HepG2 (cell line): ENCODE data around the gene RPSA.

ENCODE experiments used
- CTCF ChIP-seq: sonication (generic); formaldehyde crosslinking; IDR thresholded peaks from 2 replicates; pipeline ENCODE4 v1.5.0; 2020; ENCODE audit warnings: mild to moderate bottlenecking, missing genetic modification reagents, moderate library complexity
- E2F5 ChIP-seq: sonication (generic); formaldehyde crosslinking; conservative IDR thresholded peaks from 2 replicates; pipeline ENCODE4 v1.4.0; 2020; ENCODE audit warnings: missing genetic modification reagents
- JUNB ChIP-seq: sonication (generic); formaldehyde crosslinking; IDR thresholded peaks from 2 replicates; pipeline ENCODE4 v1.8.0; 2022; ENCODE audit warnings: missing genetic modification reagents, mild to moderate bottlenecking, borderline replicate concordance
- MAX ChIP-seq: IDR thresholded peaks from 2 replicates; pipeline ENCODE4 v1.6.1; 2012; ENCODE audit warnings: inconsistent platforms
- MXI1 ChIP-seq: IDR thresholded peaks from 3 replicates; pipeline ENCODE4 v1.6.1; 2012; ENCODE audit warnings: low read depth, low read length, inconsistent platforms, borderline replicate concordance
- PATZ1 ChIP-seq: sonication (generic); formaldehyde crosslinking; IDR thresholded peaks from 2 replicates; pipeline ENCODE4 v1.4.0; 2020; ENCODE audit warnings: missing genetic modification reagents
- POLR2A ChIP-seq, 2 experiments: IDR thresholded peaks; 2 replicates each; pipeline ENCODE4 v1.6.1; 2011; ENCODE audit warnings: low read depth in 2 of 2, low read length in 2 of 2, mild to moderate bottlenecking in 1 of 2, moderate library complexity in 1 of 2; ENCODE audit not compliant: insufficient read depth in 1 of 2
- THRA ChIP-seq: sonication (generic); formaldehyde crosslinking; IDR thresholded peaks from 2 replicates; pipeline ENCODE4 v1.4.0; 2020; ENCODE audit warnings: missing genetic modification reagents, borderline replicate concordance
- YY1 ChIP-seq: IDR thresholded peaks from 2 replicates; pipeline ENCODE4 v1.6.1; 2011; ENCODE audit warnings: low read length, low read depth, moderate library complexity, mild to moderate bottlenecking; ENCODE audit not compliant: insufficient read depth, insufficient replicate concordance
- ZMYM4 ChIP-seq: sonication (generic); formaldehyde crosslinking; IDR thresholded peaks from 2 replicates; pipeline ENCODE4 v1.8.1; 2023; ENCODE audit warnings: mild to moderate bottlenecking, missing genetic modification reagents
- ZNF547 ChIP-seq: sonication (generic); formaldehyde crosslinking; IDR thresholded peaks from 2 replicates; pipeline ENCODE4 v1.5.1; 2020; ENCODE audit warnings: mild to moderate bottlenecking, missing genetic modification reagents

GRCh38 chr3:39413691-39414420 lies 7.3 kb downstream of the RPSA start:
- TF ChIP-seq ZMYM4 (CRISPR knock-in tag) (no peak), POLR2A (IDR thresholded peaks at IDR 0.05; ENCODE audit: insufficient read depth in 1 of 2, low read depth in 2 of 2, low read length in 2 of 2) (peak in 1 of 2 experiments; percentile 51; a peak in 2 of 4 replicates), MAX (no peak), E2F5 (no peak), CTCF (CRISPR knock-in tag) (no peak), MXI1 (no peak), YY1 (no peak), ZNF547 (CRISPR knock-in tag) (no peak), THRA (CRISPR knock-in tag) (no peak), JUNB (no peak), PATZ1 (CRISPR knock-in tag) (no peak)
